C1 segment of cervical spinal cord (tissue), 14 donors: ENCODE results near the gene ASCC1.
"Not testable (repeated sequence)": the region's sequence is repeated elsewhere in the genome, so short reads cannot be mapped to it uniquely, and the experiment has no call there.

Experiments
- DNase-seq, 14 donors: peaks; one replicate each; lab custom pipeline; 2025; lab: John Stamatoyannopoulos, UW

ASCC1 gene

DNA sequence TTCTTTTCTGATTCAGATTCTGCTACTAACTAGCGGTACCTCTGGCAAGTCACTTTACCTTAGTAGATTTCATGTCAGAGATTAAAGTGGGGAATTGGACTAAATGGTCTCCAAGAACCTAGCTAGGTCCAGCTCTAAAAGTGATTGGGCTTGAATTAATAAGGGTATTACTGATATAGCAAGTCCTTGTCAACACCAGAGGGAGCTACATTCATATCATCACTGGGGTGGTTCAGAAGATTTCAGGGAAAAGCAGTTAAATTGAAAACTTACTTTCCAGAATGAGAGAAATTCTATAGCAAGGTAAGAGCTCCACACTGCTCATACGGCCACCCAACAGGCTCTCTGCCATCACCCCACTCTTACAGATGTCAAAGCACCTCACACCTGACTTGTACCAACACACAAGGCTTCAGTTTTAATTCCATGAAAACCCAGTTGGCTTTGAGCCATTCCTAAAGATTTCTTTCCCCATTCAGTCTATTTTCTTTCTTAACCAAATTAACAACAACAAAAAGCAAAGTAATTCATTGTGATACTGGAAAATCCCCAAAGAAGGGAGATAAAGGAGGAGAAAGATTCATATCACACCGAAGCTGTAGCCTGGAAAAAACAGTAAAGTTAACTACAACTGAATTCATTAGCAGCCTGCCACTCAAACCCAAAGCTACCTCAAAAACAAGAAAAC is 89.7 kb downstream of the ASCC1 start:
- DNase-seq: no peak

DNA sequence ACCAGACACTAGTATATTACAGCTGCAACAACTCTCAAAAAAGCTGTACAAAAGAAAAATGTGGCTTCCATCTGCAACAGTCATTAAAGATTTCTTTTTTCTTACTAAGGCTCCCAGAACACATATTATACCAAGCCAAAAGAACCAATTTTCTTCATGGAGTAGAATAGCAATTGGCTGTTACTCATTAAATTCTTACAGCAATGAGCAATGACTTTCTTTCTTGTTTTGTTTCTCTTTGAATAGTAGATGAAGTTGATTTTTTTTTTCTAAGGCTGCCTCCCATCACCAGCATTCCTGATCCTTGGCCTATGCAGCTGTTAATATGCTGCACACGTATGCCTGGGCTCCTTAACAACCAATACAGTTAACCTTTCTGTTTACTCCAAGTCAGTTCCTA is 91.1 kb downstream of the ASCC1 start:
- DNase-seq: peak in 1 of 14 donors; percentile 10

DNA sequence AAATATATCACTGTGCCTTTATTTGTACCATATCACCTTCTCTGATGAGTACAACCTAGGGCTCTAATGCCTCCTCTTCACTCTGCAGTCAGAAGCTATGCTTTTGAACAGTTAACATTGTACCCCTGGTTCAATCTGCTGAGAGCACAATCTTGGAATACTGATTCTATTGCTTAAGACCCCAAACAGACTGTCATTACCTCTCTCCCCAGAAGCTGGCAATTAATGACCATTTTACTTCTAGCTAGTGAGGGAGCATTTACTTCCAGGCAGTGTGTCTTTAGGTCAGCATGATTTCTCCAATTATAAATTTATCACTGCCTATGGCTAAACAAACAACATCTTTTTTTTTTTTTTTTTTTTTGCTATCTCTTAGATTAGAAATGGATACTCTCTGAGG is 91.7 kb downstream of the ASCC1 start:
- DNase-seq: no peak

DNA sequence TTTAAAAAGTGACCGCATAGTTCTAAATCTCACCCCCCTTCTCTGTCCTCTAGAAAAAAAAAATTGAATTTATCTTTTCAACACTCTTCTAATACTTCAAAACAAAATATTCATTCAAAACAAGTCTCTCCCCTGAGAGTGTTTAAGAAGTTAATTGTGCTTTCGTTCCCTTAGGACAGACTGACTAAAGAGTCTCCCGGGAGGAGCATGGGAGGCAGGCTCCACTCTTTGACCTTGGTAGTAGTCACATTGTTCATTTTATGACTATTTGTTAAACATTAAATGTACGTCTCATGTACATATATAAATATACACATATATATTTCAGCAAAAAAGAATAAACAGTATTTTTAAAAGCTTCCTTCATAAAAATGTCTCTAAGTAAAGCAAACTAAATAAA is 92.5 kb downstream of the ASCC1 start:
- DNase-seq: no peak

DNA sequence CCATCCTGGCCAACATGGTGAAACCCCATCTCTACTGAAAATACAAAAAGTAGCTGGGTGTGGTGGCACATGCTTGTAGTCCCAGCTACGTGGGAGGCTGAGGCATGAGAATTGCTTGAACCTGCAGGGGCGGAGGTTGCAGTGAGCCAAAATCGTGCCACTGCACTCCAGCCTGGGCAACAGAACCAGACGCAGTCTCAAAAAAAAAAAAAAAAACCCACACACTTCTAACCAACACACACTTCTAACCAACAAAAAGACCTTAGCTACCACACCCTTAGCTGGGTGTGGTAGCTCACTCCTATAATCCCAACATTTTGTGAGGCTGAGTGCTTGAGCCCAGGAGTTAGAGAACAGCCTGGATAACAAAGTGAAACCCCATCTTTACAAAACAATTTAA is 93.9 kb downstream of the ASCC1 start:
- no peak for DNase-seq

DNA sequence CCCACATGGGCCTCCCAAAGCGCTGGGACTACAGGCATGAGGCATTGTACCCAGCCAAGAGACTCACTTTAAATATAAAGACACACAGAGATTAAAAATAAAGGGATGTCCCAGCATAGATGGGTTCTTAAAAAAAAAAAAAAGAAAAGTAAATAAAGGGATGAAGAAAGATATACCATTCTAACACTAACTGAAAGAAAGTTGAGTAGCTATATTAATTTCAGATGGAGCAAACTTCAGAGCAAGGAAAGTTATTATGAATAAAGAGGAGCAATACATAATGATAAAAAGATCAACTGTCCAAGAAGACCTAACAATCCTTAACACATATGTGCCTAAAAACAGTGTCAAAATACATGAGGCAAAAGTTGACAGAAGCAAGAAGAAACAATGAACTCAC is 94.7 kb downstream of the ASCC1 start:
- DNase-seq: no peak

DNA sequence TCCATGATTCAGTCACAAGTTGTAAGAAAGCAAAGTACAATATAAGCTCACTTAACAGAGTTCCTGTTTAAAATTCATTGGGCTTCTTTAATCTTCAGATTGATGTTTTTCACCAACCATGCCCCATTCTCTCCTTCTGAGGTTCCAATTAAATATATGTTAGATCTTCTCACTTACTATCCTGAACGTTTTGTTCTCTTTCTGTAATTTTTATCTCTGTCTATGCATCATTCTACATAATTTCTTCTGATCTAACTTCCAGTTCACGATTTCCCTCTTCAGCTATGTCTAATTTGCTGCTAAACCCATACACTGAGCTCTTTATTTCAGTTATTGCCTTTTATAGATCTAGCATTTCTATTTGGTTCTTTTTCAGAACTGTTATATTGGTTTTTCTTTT is 99.7 kb downstream of the ASCC1 start:
- DNase-seq: no peak

DNA sequence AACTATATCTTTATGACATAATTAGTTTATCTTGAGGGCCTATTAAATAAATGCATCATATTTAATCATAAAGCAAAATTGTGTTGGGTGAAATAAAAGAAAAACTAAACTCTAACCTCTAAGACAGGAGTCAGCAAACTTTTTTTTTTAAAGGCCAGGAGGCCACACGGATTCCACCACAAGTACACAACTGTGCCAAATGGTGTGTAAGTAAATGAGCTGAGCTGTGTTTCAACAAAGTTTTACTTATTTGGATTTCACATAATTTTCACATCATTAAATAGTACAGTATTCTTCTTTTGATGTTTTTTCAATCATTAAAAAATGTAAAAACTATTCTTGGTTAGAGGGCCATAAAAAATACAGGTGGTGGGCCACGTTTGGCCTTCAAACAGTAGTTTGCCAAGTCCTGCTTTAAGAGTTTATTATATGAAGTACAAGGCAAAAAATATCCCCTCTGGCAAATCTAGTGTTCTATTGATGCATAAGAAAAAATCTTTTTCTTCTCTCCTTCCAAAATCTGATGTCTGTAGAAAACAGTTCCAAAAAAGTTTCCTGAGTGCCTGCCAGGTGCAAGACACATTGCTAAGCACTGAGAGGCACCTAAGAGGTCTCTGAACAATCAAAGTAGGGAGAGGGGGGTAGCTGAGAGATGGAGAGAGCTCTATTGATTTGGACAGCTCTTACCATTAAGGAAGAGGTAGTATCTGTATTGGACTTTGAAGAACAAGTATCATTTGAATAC is 101.2 kb downstream of the ASCC1 start:
- DNase-seq: no peak

DNA sequence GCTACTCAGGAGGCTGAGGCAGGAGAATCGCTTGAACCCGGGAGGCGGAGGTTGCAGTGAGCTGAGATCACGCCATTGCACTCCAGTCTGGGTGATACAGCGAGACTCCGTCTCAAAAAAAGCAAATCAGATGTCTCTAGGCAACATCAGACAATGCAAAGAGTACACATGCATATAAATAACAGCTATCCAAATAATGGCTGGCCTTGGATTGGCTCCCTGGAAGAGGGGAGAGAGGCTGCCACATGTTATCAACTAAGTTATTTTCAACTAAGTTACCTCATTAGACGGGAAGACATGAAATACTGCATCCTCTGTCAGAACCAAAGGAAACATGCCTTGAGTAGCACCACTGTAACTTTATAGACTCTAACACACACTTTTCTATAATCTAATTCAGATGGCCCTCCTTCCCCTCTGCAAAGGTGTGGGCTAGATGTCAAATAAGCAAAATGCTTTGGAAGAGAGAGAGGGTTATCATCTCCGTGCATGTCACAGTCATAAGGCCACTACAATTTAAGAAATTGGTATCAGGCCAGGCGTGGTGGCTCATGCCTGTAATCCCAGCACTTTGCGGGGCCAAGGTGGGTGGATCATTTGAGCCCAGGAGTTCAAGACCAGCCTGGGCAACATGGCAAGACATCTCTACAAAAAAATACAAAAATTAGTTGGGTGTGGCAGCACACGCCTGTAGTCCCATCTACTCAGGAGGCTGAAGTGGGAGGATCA is 105.2 kb downstream of the ASCC1 start:
- no peak for DNase-seq

DNA sequence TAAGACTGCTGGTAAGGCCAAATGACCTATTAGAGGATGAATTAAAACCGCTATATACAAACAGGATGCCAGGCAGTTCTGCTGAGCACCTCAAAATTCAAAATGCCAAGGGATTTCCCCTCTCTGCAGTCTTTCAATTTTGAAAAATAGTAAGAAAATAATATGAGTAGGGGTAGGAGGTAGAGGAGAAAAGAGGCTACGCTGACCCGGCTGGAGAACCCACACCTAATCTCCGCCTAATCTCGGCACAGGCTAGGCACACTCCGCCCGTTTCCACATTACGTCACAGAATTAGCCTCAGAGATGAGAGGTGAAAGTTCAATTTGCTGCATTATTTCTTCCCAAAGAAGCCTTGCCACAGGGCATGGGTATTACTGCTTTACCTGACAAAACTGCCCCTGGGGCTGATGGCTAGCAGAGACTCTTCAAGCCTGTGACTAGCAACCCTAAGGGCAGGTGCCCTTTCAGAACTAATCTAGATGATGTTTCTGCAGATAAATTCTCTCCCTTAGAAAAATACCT is 106.4 kb downstream of the ASCC1 start:
- DNase-seq: no peak

DNA sequence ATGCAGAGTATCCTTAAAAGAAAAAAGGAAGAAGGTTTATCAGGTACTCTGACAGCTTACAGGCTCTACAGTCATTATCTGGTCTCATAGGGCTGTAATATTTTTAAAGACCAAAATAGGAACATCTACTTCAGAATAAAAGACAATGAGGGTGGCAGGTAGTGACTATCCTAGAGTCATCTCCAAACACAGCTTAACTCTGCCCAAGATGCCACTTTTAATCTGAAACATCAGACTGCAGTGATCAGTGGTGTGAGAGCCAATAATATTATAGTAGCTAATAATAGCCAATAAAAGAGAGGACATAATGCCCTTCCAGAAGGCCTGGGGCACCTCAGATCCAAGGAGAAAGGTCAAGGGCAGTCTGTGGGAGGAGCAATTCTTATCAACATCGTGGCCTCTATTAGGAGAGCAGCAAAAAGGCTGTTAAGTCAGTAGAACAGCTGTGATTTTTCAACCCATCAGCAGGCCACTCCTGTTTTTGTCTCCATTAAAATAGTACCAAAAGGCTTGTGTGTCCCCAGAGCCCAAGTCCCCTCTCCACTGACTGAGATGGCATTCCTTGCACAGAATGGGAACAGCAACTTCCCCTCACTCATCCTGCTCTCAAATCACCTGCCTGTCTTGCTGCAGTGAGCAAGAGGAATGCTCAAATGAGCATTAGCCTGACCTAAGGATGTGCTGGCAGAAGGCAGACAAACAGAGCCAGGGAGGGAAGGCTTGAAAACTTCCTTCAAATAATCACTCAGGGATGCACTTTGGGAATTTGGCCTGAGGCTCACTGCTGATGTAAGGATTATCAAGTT is 107.0 kb downstream of the ASCC1 start:
- DNase-seq: no peak

DNA sequence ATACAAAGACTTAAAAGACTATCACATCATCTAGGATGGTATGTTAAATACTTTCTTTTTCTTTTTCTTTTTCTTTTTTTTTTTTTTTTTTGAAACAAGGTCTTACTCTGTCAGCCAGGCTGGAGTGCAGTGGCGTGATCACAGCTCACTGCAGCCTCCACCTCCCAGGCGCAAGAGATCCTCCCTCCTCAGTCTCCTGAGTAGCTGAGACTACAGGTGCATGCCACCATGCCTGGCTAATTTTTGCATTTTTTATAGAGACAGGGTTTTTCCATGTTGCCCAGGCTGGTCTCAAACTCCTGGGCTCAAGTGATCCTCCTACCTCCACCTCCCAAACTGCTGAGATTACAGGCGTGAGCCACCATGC is 108.1 kb downstream of the ASCC1 start:
- DNase-seq: not testable (repeated sequence)

DNA sequence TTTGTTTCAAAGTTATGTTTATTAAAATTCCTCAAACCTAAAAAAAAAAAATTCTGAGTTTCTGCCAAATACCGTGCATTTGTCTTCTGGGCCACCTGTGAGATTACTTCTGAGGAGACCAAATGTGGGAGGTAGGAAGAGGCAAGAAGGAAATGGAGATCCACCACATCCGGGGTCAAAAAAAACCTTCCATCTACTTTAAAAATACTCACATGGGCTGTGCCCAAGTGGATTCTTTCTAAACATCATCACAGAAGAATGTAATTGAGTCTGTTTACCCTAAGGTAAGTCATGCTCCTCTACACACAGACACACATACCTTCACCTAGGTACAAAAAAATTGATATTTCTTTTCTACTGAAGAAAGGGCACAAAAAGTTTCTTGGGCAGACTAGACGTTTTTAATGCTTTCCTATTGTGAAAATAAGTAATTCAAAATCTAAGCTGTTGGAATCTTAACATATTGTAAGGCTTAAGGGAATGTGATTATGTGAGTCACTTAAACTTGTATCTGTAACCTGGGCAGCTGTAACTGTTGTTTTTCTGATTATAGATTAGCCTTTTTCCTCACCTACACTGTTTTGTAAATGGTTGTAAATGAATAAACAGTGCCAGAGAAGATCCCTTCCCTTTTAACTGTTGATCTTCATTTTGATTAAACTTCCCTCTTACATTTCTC is 108.6 kb downstream of the ASCC1 start:
- DNase-seq: no peak

DNA sequence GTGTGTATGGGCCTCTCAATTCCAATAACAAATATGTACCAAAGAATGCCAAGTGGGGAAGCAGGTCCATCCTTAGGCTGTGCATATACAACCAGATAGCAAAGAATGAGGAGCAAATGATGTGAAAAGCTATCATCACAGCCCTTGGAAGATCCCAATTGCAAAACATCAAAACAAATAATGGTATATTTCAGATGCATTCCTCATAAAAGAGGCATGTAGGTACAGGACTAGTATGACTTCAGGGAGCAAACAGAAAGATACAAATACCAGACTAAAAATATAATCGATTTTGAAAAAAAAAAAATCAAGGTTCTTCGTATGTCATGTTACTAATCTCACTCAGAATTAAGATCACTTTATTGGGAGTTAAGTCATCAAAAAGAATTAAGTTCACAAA is 109.2 kb downstream of the ASCC1 start:
- no peak for DNase-seq

DNA sequence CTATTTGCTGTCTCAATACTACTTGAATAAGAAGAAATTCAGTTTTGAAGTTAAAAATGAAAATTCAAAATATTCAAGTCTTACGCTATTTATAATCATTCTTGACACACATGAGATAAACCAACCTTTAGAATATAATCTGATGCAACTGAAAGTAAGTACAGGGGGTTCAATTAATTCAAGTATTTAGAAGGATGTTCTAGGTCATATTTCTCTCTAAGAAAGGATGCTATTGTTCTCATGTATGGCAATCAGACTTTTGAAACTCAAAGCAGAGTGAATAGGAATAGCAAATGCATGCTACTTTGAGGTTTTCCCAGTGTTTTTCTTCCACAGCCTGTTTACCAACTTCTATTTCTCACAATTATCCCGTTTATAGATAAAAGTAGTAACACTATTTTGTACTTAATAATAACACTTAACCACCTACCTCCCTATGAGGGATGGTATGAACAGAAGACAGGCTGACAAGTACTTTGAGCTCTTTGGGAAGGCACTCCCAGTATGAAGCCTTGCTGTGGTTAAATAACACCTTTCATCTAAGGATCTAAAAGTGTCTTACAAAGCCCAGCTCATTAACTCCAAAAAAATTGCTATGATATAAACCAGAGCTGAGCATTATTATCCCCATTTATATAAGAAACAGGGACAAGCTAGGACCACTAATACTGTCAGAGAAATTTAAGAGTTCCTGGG is 109.8 kb downstream of the ASCC1 start:
- no peak for DNase-seq

DNA sequence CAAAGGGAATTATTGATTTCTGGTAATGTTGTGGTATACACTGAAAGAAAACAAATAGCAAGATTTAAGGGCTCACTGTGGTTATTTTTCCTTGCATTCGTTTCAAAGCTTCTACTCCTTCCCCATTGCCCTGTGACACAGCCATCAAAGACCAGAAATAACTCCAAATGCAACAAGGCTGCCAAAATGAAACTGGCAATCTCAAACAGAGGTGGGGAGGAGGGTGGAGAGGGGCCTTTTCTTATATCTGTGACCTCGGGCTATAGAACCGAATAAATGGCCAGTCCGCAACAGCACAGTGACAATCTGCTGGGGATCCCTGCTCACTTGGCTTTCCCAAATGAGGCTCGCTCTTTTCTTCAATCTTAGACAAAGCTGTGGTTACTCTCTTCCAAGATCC is 110.4 kb downstream of the ASCC1 start:
- DNase-seq: no peak

DNA sequence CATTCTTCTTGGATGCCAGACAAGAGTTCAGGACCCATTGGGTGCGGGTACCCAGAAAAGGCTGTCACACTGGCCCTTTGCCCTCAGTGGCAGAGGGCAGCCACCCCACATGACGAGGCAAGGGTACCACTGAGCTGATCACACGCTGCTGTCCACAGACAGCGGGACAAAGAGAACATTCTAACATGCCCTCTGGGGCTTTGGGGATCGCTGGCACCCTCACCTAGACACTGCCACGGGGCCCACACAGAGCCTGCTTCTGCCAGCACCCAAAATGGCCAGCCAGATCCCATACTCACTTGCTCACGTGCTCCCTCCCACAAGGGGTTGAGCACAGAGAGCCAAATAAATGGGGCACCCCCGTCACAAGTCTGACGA is 111.0 kb downstream of the ASCC1 start:
- DNase-seq: peak in 1 of 14 donors; percentile 27

DNA sequence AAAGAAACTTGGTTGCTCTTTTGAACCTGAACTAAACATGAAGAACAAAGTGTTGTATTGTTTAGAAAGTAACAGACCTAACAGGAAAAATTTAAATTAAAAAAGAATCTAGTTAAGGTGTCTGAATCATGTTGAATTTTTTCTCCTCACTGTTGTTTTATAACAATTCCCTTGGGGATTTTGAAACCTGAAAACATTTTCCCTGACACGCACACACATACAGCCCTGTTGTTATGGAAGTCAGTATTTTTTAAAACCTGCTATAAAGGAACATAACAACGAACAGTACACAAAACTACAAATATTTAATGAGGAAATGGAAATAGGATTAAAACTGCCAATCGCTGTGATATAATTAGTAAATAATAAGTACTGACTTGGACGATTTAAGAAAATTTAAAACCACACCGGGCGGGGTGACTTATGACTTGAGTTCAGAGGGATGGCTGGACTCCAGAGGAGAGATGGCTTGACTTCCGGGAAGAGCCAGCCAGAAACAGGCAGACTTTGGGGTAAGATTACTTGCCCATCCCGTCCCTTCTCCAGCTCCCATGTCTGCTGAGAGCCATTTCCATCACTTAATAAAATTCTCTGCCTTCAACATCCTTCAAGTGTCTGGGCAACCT is 111.5 kb downstream of the ASCC1 start:
- no peak for DNase-seq

DNA sequence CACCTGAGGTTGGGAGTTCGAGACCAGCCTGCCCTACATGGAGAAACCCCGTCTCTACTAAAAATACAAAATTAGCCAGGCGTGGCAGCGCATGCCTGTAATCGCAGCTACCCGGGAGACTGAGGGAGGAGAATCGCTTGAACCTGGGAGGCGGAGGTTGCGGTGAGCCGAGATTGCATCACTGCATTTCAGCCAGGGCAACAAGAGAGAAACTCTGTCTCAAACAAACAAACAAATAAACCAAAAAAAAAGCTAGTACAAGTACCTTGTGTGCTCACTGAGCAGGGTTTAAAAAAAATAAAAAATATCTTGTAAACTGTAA is 116.5 kb downstream of the ASCC1 start:
- no peak for DNase-seq
